RPMI7951 (cell line): ENCODE results near the gene TRMT11. TPM values are rescaled to one million over a fixed set of nuclear protein-coding genes. Genes with fewer than 3 reads are reported as not detected.
"Not testable (repeated sequence)": the region's sequence is repeated elsewhere in the genome, so short reads cannot be mapped to it uniquely, and the experiment has no call there.

ENCODE experiments used
- DNase-seq: peaks from one replicate; pipeline ENCODE4 v3.0.0-alpha.2; 2012; ENCODE audit warnings: low read depth
- total RNA-seq: library from RNA; depleted of rRNA; stranded (reverse); fragments of >200 nt; shearing (Covaris generic); gene quantifications from 2 replicates; pipeline ENCODE4 v1.2.3, GENCODE V29; 2014

TRMT11 gene
- total RNA-seq, 1 experiment from 2014 or later = 28.6 TPM

GRCh38 chr6:125956506-125957390 lies 29.6 kb upstream of the TRMT11 start, which contains the start of gene HINT3:
Gene HINT3, plus strand, starts transcription at chr6:125956770. Its CDS starts 208 bp downstream, at chr6:125956978.
- peak; percentile 96 for DNase-seq

GRCh38 chr6:125957391-125957693 lies 29.0 kb upstream of the TRMT11 start:
- no peak for DNase-seq

- DNase-seq = peak; percentile 63
Observed at GRCh38 chr6:125957845-125958244, 28.5 kb upstream of the TRMT11 start.

- DNase-seq = no peak
Observed at GRCh38 chr6:125959041-125959440, 27.3 kb upstream of the TRMT11 start.

GRCh38 chr6:125961117-125961516 lies 25.2 kb upstream of the TRMT11 start:
- DNase-seq = no peak

- no peak for DNase-seq
Observed at GRCh38 chr6:125962900-125963497, 23.3 kb upstream of the TRMT11 start.

GRCh38 chr6:125963817-125964216 lies 22.5 kb upstream of the TRMT11 start:
- DNase-seq = no peak

GRCh38 chr6:125966569-125966968 lies 19.8 kb upstream of the TRMT11 start:
- no peak for DNase-seq

GRCh38 chr6:125968493-125968892 lies 17.8 kb upstream of the TRMT11 start:
- no peak for DNase-seq

- no peak for DNase-seq
Observed at GRCh38 chr6:125970760-125971159, 15.6 kb upstream of the TRMT11 start.

- not testable (repeated sequence) for DNase-seq
Observed at GRCh38 chr6:125972478-125972877, 13.9 kb upstream of the TRMT11 start.

GRCh38 chr6:125974214-125974866 lies 12.0 kb upstream of the TRMT11 start:
- peak; percentile 53 for DNase-seq

GRCh38 chr6:125979101-125979500 lies 7.2 kb upstream of the TRMT11 start:
- DNase-seq = no peak

- DNase-seq = no peak
Observed at GRCh38 chr6:125981571-125982185, 4.7 kb upstream of the TRMT11 start.

- peak; percentile 84 for DNase-seq
Observed at GRCh38 chr6:125983246-125983945, 2.9 kb upstream of the TRMT11 start.

GRCh38 chr6:125984311-125984710 lies 2.0 kb upstream of the TRMT11 start:
- DNase-seq = peak; percentile 67

GRCh38 chr6:125985522-125985921 lies 818 bp upstream of the TRMT11 start:
- no peak for DNase-seq

GRCh38 chr6:125985979-125986300 lies 400 bp upstream of the TRMT11 start:
- no peak for DNase-seq

- DNase-seq = peak; percentile 16
Observed at GRCh38 chr6:125987026-125987617, 782 bp downstream of the TRMT11 start.

- DNase-seq = no peak
Observed at GRCh38 chr6:125988280-125988679, 1.9 kb downstream of the TRMT11 start.

- DNase-seq = no peak
Observed at GRCh38 chr6:125989631-125990030, 3.3 kb downstream of the TRMT11 start.
